ENCODE results near the gene ATAD3C.
"Not testable (repeated sequence)": the region's sequence is repeated elsewhere in the genome, so short reads cannot be mapped to it uniquely, and the experiment has no call there.

Gene ATAD3C

DNA sequence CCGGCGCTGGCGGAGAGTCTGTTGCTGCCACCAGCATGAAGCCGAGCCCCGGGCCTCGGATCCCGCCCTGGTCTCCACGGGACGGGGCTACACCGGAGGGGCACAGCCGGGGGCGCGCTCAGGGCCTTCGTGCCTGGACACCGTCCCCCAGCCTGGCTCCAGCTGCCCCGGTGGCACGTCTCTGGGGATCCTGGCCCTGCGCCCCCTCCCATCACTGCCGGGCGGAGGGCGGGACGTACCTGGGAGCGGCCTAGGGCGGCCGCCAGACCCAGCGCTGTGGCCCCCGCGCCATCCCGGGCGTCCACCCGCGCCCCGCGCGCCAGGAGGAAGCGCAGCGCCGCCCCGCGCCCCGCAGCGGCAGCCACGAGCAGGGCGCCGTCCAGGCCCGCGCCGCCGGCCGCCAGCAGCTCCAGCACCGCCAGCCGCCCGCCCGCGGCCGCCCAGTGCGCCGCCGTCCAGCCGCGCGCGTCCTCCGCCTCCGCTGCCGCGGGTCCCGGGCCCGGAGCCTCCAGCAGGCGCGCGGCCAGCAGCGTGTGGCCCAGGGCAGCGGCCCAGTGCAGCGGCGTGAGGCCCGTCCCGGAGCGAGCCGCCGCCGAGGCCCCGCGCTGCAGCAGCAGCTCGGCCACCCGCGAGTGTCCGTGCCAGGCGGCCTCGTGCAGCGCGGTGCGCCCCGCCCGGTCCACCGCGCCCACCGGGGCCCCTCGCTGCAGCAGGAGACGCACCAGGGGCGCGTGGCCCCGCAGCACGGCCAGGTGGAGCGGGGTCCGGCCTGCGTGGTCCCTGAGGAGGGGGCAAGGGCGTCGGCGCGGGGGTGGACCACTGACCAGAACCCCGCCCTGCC is 29.5 kb upstream of the ATAD3C start:
- FAIRE-seq, result no peak

DNA sequence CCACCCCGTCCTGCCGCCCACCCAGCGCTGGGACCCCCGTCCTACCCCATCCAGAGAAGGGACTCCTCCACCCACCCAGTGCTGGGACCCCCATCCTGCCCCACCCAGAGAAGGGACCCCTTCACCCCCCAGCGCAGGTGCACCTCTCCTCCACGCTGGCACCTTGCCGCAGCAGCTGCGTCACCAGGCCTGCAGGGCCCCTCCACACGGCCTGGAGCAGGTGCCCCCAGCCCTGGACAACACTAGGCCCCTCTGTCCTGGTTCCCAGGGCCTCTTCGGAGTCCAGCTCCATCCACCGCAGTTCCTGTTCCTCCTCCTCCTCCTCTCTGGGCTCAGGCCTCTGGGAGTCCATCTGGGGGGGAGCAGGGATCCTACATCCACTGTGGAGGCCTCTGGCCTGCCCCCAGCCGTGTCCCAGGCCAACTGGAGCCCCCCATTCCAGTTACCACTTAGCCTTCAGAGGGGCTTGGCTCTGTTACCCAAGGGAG is 28.8 kb upstream of the ATAD3C start:
- no peak for FAIRE-seq

DNA sequence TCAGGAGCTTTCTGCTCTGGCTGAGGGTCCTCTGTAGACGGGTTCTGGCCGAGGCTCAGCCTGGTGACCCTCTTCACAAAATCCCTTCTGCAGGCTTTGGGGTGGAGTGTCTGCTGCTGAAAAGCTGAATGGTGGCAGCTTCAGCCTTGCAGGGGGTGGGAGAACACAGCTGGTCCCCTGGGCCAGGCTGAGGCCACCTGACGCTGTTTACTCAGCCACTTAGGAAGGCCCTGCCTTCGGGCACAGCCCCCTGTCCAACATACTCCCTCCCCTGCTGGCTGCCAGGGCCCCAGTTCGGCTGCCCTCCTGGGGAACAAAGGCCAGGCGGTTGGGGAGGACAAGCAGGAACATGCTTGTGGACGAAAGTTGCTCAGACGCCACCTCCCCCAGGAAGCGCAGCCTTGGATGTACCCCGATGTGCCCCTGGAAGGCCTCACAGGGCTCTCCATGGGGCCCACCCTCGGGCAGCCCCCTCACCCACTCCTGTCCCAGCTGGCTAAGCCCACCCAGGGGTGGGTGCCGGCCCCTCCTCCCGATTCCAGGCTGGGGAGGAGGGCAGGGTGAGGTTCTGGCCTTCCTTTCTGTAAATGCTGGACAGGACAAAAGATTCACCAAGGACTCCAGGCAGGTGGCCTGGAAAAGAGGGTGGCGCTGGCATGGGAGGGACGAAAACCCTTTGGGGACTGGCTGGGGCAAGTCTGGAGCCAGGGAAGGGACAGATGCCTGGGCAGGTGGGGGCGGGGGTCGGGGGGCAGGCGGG is 28.2 kb upstream of the ATAD3C start, which contains the start of gene ANKRD65:
ANKRD65 (minus strand) TSS at position 130 of the 760 bp plus-strand sequence. CDS start 271 bp downstream, outside the sequence.
- FAIRE-seq, result no peak

DNA sequence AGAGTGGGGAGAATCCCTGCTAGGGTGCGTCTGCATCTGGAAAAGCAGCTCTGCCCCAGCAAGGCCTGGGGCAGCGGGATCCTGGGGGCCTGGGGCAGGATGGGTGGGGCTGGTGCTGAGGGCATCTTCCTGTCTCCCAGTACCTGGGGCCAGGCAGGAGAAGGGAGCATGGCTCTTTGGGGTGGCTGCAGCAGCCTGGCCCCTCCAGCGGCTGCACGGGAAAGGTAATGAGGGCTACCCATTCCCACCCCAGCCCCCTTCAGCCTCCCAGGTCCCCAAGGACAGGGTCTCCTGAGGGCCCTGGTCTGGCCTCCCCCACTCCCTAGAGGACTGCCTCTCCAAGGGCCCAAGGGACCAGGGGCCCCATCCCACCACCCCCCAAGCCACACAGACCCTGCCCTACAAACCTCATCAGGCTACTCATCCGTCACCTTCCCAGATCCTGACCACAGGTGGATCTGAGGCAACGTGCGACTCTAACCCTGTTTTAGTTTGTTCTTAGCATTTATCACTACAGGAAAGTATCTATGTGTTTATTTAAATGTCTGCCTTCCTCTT is 27.5 kb upstream of the ATAD3C start:
- no peak for FAIRE-seq

DNA sequence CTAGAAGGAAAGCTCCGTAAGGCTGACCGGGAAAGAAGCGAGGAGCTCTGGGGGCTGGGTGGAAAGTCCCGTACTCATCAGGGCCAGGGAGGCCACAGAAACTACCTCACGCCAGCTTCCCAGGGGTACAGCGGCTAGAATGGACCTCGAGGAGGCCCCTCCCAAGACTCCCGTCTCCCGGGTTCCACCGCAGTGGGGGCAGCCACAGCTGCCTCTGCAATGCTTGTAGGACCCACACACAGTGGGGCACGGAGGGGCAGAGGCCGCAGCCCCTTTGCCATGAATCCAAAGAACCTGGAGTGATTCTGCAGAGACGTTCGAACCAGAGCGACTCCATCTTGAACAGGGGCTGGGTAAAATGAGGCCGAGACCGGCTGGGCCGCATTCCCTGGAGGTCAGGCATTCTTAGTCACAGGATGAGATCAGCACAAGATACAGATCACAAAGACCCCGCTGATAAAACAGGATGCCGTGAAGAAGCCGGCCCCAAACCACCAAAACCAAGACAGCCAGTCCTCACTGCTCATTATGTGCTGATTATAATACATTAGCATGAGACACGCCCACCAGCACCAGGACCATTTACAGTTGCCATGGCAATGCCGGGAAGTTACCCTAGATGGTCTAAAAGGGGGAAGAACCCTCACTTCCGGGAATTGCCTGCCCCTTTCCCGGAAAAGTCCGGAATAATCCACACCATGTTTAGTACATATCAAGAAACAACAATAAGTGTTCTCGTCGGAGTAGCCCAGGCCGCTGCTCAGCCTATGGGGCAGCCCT is 26.8 kb upstream of the ATAD3C start:
- FAIRE-seq, result no peak

DNA sequence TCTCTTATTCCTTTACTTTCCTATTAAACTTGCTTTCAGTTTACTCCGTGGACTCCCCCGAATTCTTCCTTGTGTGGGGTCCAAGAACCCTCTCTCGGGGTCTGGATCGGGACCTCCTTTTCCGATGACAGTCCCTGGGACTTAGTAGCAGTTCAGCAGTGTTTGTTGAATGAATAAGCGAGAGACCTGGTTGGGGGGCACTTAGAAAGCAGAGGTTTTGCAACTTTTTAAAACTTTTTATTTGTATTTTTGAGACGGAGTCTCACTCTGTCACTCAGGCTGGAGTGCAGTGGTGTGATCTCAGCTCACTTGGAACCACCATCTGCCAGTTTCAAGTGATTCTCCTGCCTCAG is 26.3 kb upstream of the ATAD3C start:
- FAIRE-seq, result no peak

DNA sequence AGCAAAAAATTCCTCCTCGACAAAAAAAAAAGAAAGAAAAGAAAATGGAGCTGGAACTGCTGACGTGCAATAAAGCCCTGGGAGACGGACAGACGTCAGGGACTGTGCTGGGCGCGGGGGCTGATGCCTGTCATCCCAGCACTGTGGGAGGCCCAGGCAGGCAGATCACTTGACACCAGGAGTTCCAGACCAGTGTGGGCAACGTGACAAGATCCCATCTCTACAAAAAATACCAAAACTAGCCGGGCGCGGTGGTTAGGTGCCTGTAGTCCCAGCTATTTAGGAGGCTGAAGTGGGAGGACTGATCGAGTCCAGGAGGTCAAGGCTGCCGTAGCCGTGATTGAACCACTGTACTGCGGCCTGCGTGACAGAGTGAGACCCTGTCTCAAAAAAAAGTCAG is 24.8 kb upstream of the ATAD3C start:
- no peak for FAIRE-seq

DNA sequence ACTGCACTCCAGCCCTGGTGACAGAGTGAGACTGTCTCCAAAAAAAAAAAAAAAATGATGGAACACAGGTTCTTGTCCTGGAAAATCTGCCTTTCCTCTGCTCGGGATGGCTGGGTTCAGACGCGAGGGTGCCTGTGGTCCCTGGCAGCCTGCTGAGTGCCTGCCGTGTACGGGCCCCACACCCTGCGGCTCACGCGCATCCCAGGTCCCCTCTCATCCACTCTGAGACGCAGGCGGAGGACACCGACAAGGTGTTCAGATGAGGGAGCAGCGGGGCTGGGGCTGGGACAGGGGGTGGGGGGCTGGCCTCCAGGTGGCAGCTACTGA is 24.1 kb upstream of the ATAD3C start:
- FAIRE-seq, result no peak

DNA sequence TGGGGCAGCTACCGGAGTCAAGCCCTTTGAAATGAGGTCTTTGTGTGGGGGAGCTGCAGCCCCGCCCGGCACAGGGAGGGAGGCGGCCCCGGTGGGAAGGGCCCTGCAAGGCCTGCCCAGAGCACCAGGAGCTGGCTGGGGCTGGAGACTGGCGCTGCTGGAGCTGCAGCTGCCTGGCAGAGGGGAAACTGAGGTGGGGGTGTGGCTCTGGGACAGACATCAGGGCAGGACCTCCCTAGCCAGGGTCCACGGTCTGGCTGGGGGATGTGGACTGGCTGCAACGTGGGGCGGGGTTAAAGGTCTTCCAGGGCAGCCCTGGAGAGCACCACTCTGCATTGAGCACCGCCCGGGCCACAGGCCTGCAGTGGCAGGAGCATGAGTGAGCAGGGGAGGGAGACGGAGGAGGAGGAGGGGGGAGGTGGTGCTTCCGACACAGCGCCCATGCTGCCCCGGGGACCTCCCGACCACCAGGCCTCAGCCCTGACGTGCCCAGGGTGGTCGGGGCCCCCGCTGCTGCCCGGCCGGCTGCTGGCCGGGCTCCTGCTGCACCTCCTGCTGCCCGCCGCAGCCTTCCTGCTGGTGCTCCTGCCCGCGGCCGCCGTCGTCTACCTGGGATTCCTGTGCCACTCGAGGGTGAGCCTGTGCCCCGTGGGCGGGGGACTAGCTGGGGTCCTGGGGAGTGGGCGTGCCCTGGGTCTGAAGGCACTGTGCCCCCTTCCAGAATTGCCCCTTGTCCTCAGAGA is 23.6 kb upstream of the ATAD3C start:
- no peak for FAIRE-seq

DNA sequence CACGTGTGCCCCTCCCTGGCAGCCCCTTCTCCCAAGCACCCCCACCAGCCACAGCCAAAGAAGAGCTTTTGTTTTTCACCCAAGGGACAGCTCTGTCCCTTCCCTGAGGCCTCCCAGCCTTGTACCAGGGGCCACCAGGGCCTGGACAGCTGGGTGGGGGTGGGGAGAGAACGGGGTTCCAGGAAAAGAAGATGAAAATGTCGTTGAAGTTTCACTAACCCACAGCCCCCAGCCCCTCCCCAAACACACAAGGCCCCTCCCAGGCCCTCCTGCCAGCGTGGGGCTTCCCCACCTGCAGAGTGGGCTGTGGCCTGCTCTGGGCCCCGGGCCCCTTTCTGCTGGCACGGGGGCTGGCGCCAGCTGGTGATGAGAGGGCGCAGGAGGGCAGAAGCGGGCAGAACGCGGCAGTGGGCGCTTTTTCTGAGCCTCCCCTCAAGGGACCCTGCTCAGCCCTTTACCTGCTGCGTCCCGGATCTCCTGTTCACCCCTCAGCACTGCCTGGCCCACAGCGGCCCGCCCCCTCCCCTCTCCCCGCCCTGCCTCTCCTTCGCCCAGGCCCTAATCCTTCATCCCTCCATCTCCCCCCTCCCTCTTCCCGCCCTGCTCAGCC is 22.9 kb upstream of the ATAD3C start:
- no peak for FAIRE-seq

DNA sequence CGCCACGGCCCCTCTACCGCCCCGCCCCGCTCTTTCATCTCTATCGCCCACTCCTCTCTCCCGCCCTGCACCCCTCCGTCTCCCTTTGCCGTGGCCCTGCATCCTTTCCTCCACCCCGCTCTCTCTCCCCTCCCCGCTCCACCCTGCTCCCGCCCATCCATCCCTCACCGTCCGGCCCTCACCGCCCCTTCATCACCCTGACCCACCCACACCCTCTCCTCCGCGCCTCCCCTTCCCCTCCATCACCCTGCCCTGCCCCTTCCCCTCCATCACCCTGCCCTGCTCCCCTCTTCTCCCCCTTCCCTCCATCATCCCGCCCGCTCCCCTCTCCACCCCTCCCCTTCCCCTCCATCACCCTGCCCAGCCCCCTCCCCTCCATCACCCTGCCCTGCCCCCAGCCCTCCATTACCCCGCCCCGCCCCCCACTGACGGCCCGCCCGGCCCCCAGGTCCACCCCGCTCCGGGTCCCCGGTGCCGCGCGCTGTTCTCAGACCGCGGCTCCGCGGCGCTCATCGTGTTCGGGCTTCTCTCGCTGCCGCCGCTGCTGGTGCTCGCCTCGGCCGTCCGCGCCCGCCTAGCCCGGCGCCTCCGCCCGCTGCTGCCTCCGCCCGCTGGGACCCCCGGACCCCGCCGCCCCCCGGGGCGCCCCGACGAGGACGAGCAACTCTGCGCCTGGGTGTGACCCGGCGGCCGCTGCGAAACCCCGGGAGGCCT is 22.2 kb upstream of the ATAD3C start:
- no peak for FAIRE-seq

DNA sequence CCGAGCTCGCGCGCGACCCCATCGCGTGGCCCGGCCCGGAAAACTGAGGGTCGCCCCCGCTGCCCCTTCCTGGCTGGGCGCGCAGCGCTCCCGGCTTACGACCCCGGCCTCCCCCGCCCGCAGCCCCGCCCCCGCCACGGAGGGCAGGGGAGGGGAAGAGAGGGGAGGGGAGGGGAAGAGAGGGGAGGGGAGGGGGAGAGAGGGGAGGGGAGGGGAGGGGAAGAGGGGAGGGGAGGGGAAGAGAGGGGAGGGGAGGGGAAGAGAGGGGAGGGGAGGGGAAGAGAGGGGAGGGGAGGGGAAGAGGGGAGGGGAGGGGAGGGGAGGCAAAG is 21.7 kb upstream of the ATAD3C start:
- FAIRE-seq, result no peak

DNA sequence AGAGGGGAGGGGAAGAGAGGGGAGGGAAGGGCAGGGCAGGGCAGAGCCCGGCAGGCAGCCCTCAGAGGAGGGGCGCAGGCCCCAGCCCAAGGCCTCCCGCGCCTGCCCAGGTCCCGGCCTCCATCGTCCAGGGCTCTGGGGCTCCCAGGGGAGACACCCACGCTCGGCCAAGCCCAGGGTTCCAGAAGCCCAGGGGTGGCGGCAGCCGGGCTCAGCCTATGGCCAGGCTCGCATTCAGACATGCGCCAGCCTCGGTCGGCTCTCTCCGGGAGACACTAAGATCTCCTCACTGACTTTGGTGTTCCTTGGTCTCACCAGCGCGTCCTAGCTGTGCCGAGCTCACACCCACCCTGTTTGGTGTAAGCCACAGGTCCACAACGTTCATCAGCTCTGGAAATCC is 21.3 kb upstream of the ATAD3C start:
- FAIRE-seq, result no peak

DNA sequence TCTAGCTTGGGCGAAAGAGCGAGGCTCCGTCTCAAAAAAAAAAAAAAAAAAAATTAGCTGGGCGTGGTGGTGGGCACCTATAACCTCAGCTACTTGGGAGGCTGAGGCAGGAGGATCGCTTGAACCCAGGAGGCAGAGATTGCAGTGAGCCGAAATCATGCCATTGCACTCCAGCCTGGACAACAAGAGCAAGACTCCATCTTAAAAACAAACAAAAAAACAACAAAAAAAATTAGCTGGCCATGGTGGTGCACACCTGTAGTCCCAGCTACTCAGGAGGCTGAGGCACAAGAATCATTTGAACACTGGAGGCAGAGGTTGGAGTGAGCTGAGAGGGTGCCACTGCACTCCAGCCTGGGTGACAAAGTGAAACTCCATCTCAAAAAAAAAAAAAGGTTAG is 20.5 kb upstream of the ATAD3C start:
- FAIRE-seq, result not testable (repeated sequence)

DNA sequence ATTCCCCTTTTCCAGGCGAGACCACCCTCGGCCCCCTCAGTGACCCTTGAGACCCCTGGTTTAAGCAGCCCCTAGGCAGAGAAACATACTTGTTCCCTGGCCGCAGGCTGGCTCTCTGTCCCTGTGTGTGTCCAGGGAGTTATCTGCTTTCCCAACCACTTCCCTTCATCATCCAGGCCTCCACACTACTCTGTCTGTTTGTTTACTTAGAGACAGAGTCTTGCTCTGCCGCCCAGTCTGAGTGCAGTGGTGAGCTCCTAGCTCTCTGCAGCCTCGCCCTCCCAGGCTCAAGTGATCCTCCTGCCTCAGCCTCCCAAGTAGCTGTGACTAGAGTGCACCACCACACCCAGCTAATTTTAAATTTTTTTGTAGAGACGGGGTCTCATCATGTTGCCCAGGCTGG is 19.8 kb upstream of the ATAD3C start:
- no peak for FAIRE-seq

DNA sequence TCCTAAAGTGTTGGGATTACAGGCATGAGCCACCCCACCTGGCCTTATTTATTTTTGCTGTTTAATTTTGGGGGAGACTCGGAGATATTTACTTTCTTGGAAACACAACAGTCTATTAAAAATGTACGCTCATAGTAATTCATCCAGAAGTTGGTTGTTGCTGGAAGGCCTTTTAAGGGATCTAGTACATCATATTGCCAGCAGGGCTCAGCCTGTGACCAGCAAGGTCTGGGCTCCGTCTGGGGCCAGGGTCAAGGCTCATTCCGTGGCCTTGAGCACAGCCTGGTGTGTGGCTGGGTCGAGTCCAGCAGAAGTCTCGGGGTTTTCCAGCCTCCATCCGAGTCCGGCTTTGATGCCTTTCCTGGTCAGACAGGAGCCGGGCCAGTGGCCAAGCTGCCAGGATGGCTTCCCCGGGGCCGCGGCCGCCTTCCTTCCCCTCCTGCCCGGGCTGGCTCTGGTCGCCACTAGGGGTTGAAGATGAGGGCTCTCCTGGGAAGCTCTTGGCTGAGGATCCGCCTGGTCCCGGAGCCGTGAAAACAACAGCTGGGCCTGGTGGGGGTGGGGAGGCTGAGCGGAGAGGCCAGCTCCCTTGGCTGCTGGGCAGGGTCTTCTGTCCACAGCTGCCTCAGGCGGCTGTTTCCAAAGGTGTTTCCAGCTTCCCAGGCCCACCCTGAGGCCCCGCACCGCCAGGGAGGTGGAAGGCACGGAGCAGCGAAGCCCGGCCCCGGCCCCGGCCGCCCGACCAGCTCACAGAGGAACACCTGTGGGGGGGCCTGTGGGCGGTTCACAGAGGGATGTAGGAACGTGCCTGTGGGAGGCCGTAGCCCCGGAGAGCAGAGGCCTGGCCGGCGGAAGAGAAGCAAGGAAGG is 19.1 kb upstream of the ATAD3C start:
- FAIRE-seq, result no peak

DNA sequence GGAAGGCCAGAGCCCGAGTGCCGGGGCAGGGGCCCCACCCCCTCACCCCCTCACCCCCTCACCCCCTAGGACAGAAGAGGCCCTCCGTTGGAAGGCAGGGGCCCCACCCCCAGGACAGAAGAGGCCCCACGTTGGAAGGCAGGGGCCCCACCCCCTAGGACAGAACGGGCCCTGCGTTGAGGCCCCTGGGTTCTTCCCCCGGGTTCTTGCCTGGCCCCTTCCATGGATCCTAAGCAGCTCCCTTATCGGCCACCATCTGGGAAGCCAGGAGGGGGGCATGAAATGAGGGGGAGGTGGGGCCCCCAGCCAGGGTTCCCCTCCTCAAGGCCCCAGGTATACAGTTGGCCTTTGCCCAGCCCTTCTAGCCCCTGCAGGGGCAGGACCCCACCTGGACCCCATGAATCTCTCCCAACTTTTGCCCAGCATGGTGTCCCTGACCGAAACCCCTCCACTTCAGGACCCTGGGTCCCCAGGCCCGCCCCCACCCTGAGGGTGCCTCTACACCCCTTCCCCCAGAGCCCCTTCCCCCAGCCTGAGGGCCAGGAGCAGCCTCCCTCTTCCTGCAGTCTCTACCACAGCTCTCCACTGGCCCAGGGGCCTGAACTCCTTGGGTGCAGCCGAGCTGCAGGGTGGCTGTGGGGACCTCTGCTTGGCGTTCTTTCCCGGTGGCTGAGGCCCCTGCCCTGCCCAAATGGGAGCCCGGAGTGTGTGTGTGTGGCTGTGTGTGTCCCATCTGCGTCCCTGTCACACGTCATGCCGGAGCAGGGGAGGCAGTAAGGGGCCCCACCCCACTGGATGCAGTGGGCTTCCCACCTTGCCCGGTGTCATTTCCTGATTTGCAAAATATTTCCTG is 18.3 kb upstream of the ATAD3C start:
- no peak for FAIRE-seq

DNA sequence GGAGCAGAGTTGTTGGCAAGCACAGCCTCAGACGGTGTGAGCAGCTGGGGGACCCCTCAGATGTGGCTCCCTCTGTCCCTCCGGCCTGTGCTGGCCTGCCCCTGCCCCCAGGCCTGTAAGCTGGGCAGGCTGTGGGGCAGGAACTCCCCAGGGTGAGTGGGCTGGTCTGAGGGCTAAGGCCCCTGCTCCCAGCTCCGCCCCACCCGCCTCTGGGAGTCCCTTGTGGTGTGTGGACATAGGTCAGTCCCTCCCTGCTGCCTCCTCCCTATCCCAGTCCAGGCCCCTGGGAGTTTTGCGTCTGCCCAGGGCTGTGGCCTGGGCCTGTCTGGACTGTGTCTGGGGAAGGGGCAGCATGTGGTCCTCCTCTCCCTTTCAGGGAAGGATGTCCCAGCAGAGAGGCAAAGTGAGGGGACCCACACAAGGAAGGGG is 17.6 kb upstream of the ATAD3C start:
- no peak for FAIRE-seq

DNA sequence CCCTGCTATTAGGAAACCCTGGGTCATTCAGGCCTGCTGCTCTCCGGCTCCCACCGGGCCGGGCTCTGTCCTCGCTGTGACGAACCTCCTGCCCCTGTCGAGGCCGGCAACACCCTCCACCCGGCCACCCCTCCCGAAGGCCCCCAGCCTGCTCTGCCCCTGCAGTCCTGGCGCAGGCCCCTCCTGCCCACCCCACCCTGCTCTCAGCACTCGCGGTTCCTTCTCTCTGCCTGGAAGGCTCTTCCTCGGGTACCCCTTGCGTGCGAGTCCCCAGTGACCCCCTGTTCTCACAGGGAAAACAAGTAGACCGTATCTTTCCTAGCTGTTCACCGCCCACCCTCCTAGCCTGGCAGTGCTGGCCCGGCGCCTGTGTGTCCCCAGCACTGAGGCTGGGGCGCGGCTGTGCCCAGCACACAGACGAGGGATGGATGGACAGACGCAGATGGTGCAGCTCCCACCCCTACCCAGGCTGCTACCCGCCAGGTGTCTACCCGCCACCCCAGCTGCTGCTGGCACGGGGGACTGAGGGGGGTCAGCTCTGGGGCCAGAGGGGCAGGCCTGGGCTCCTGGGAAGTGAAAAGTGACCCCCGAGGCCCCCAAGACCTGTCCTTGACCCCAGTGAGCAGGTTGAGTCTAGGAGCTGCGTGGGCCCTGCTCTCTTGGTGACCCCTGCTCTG is 17.1 kb upstream of the ATAD3C start:
- FAIRE-seq, result no peak
